GM21723 (cell line): ENCODE measurements around the gene TMEM250.

Experiments used
- ATAC-seq: cut with Tn5 transposase; IDR thresholded peaks from one replicate; pipeline ENCODE4 v1.9.1; 2021; ENCODE audit warnings: mild to moderate bottlenecking, moderate library complexity; ENCODE audit not compliant: unreplicated experiment

Gene TMEM250

GRCh38 chr9:136084063-136084944, 34.4 kb downstream of the TMEM250 start:
- no peak for ATAC-seq

DNA sequence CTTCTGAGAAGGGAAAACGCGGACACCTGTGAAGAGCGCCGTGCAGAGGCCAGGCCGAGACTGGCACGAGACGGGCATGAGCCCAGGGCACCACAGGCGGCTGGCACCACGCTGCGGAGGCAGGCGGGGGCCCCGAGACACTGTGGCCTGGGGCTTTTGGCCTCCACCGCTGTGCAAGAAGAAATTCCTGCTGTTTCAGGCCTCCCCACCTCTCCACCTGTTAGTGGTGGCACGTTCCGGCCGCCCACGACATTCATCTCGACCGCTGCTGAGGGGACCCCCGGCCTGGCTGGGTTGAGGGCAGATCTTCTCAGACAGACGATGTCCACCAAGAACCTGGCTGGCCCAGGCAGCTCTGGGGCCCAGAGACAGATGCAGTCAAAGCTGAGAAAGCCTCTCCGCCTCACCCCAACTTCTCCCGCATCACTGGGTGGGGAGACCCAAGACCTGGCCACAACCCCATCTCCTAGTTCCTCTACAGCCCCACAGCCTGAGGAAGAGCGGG, 35.1 kb downstream of the TMEM250 start:
- no peak for ATAC-seq

- ATAC-seq, result no peak
These were observed 35.9 kb downstream of the TMEM250 start for GRCh38 chr9:136082496-136083361.

GRCh38 chr9:136081826-136082495, 36.7 kb downstream of the TMEM250 start:
- ATAC-seq, result no peak

GRCh38 chr9:136081113-136081825, 37.4 kb downstream of the TMEM250 start:
- no peak for ATAC-seq

DNA sequence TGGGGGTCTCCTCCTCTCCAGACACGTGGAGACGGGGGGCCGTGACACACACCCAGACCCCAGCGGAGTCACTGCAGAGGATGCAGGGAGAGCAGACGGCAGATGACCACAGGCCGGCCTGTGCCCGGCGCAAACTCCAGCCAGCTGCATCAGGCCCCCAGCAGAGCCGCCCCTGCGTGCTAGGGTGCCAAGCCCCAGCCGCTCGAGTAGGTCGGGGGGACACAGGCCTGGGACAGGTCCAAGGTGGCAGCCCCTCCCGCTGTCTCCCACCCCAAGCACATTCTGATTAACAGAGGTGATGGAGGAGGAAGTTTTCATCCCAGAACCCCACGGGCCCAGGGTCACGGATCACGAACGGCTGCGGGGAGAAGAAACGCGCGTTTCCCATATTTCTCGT, 38.0 kb downstream of the TMEM250 start:
- no peak for ATAC-seq

DNA sequence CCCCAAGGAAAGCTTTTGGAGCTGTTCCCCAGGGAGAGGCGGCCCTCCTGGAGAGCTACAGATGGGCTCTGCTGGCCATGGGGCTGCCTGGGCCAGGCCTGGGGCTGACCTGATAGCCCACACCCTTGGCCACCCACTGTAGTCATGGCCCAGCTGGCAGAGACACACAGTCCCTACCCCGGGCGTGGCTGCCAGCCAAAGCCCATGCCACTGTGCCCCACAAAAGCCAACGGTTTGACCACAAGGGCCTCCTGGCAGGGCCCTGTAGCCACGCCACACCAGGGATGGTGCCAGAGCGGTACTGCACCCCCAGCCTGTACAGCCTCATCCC, 38.8 kb downstream of the TMEM250 start:
- ATAC-seq, result no peak

DNA sequence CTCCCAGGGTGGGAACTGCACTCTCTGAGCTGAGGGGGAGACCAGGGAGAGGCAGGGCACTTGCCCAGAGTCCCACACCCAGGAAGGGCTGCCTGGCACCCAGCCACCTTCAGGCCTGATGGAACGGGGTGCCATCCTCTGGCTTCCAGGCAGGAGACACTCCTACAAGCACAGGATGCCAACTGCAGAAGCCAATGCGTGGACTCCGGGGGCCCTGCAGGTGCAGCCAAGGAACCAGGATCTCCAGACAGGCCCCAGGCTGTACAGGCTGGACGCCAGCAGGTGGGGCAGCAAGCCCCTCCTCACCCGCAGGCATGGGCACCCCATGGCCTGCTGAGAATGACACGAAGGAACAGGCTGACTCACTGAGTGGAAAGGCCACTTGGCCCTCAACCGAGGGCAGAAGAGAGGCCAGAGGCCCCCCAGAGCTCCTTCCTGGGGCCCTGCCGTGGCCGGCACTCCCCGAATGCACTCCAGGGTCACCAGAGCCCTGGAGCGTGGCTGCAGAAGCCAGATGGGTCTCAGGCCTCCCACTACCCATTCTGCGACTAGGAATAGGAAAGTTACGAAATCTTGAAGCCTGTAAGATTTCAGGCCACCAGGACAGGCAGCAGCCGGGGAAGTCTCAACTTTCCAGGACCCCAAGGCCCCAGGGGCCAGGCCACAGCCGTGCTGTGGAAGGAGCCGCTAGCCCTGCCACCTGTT, 39.3 kb downstream of the TMEM250 start:
- ATAC-seq, result no peak

DNA sequence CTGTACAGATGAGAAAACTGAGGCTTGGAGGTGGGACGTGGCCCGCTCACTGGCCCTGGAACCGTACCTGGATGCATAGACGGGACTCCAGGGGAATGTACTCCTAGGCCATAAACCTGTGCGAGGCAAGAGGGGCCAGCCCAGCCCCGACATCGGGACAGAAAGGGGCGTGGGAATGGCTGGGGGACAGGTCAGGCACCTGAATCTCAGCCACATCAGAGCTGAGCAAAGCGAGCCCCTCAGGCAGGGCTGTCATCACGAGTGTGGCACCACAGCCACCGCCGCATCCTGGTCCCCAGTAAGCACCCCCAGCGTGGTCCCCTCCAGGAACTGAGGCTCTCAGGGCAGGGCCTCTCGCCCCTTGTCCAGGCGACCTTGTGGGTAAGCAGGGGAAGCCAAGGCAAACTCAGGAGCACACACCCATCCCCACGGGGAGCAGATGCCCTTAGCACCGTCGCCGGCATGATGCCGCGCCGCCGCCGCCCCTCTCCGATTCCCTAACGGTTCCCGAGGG, 40.1 kb downstream of the TMEM250 start:
- ATAC-seq, result no peak

DNA sequence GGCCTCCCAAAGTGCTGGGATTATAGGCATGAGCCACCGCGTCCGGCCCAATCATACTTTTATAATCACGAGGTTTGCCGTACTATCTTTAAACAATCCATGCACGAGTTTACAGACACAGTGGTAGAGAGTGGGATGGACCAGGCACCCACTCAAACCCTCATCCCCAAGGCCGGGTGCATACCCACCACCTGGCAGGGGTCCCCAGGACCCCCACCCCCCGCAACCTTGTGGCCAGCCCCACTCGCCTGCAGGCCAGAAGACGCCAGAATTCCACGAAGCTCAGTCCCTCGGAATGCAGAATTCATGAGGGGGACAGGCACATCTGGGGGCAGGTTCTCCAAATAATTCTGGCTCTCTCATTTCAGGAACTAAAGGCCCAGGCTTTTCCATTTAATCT, 40.7 kb downstream of the TMEM250 start:
- ATAC-seq, result no peak

DNA sequence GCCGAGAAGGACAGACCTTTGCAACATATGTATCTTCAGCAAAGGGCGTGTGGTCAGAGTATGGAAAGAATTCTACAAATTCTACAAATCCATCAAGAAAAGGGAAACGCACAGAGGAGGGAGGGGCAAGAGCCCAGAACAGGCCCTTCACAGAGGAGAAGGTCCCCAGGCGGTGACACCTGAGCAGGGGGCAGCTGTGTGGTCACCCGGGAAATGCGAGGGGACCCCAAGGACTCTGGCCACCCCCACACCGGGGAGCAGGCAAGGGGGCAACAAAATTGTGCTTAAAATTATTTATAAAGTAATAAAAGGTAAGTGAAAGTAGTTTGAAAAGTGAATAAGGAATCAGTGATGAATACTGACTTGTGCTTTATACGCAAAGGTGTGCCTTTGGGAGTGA, 41.2 kb downstream of the TMEM250 start:
- no peak for ATAC-seq

- ATAC-seq, result no peak
These were observed 42.6 kb downstream of the TMEM250 start for GRCh38 chr9:136075881-136076678.

- no peak for ATAC-seq
These were observed 43.4 kb downstream of the TMEM250 start for GRCh38 chr9:136075134-136075841.

DNA sequence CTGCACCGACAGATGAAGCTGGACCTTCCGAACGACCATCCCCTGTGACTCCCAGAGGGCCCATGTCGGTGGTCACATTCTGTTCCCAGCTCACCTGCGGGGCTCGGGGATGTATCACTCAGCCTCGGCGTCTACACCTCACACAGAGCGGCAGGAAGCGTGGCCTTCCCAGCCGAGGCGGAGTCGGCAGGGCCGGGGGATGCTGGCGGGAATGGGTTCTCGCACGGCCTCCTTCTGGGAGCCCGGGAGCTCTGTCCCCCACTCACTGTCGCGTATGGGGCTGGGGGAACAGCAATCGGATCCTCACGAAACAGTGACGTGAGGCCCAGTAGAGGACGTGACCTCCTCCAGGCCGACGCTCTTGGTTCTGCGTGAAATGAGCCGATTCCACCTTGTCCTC, 44.0 kb downstream of the TMEM250 start:
- ATAC-seq, result no peak
